PC-3 (cell line): ENCODE data around the gene NPHP1.

Experiments
- CTCF ChIP-seq: fragments of 300-600 bp; sonication (generic); conservative IDR thresholded peaks from 2 replicates; pipeline ENCODE4 v1.5.1; 2017; ENCODE audit warnings: antibody characterized with exemption, low read depth, mild to moderate bottlenecking, low read length
- EZH2 ChIP-seq: fragments of 300-600 bp; sonication (generic); IDR thresholded peaks from one replicate; pipeline ENCODE4 v1.6.1; 2017; ENCODE audit warnings: antibody characterized with exemption, mild to moderate bottlenecking, low read length; ENCODE audit not compliant: unreplicated experiment
- EZH2phosphoT487 ChIP-seq: fragments of 300-600 bp; sonication (generic); IDR thresholded peaks from 2 replicates; pipeline ENCODE4 v1.6.1; 2018; ENCODE audit warnings: mild to moderate bottlenecking, antibody characterized with exemption, low read length, borderline replicate concordance

- TF ChIP-seq CTCF (no peak), EZH2 (no peak), EZH2phosphoT487 (no peak)
These were observed 17.1 kb upstream of the NPHP1 start for GRCh38 chr2:110221938-110222337.
